OCI-LY7 (cell line): ENCODE results near the gene MOGAT3. TPM values are rescaled to one million over a fixed set of nuclear protein-coding genes. Genes with fewer than 3 reads are reported as not detected.

ENCODE experiments used
- BruUV-seq: library from RNA; stranded (reverse); fragments of 400-500 nt; replicated peaks from 2 replicates; lab custom pipeline; 2021; lab: Mats Ljungman, UMichigan
- CTCF ChIA-PET: fragments of 300-600 bp; sonication (Branson Sonifier 250); formaldehyde crosslinking; loops from one replicate; lab custom pipeline; 2022; ENCODE audit warnings: antibody characterized with exemption; ENCODE audit not compliant: unreplicated experiment; lab: Charles Lee
- POLR2A ChIA-PET: fragments of 300-600 bp; sonication (Branson Sonifier 250); formaldehyde crosslinking; loops from one replicate; lab custom pipeline; 2022; ENCODE audit warnings: antibody characterized with exemption; lab: Charles Lee
- DNase-seq: peaks from one replicate; pipeline ENCODE4 v3.0.0-alpha.2; 2015; ENCODE audit warnings: low spot score
- H2AFZ ChIP-seq: fragments of 200-600 bp; sonication (generic), shearing (Covaris generic); 2 replicates; pipeline ENCODE4 v1.6.1; 2014; ENCODE audit warnings: mild to moderate bottlenecking, antibody characterized with exemption, low read length, moderate library complexity
- H3K27ac ChIP-seq: fragments of 200-600 bp; sonication (generic); 2 replicates; pipeline ENCODE4 v1.5.1; 2014; ENCODE audit warnings: mixed run types, low read depth, mild to moderate bottlenecking, moderate library complexity, low read length, inconsistent platforms; ENCODE audit not compliant: poor library complexity, severe bottlenecking
- H3K36me3 ChIP-seq: fragments of 200-600 bp; sonication (generic); 2 replicates; pipeline ENCODE4 v1.6.1; 2014; ENCODE audit warnings: mild to moderate bottlenecking, antibody characterized with exemption, low read length, moderate library complexity, mixed read lengths; ENCODE audit not compliant: insufficient read depth
- H3K4me1 ChIP-seq: fragments of 200-600 bp; sonication (generic); 2 replicates; pipeline ENCODE4 v1.5.1; 2014; ENCODE audit warnings: mild to moderate bottlenecking, low read length; ENCODE audit not compliant: insufficient read depth, poor library complexity, severe bottlenecking
- H3K4me2 ChIP-seq: fragments of 200-600 bp; sonication (generic); 2 replicates; pipeline ENCODE4 v1.6.1; 2014; ENCODE audit warnings: mild to moderate bottlenecking, low read length
- H3K4me3 ChIP-seq: fragments of 200-600 bp; sonication (generic); 2 replicates; pipeline ENCODE4 v1.5.1; 2014; ENCODE audit warnings: mild to moderate bottlenecking, low read depth, low read length; ENCODE audit not compliant: poor library complexity, severe bottlenecking
- H3K79me2 ChIP-seq: fragments of 200-600 bp; sonication (generic); 2 replicates; pipeline ENCODE4 v1.6.1; 2016; ENCODE audit warnings: low read depth, mild to moderate bottlenecking, low read length, moderate library complexity, mixed read lengths; ENCODE audit not compliant: insufficient read depth
- H3K9me2 ChIP-seq: fragments of 200-600 bp; sonication (generic); 2 replicates; pipeline ENCODE4 v1.6.1; 2016; ENCODE audit warnings: mild to moderate bottlenecking, low read length, mixed read lengths; ENCODE audit not compliant: insufficient read depth
- H3K9me3 ChIP-seq: fragments of 200-600 bp; sonication (generic); 2 replicates; pipeline ENCODE4 v1.6.1; 2014; ENCODE audit warnings: mild to moderate bottlenecking, mixed run types, low read length, mixed read lengths
- H4K20me1 ChIP-seq: fragments of 200-600 bp; sonication (generic); 2 replicates; pipeline ENCODE4 v1.6.1; 2014; ENCODE audit warnings: mild to moderate bottlenecking, antibody characterized with exemption, low read length, moderate library complexity, mixed read lengths; ENCODE audit not compliant: insufficient read depth
- EZH2phosphoT487 ChIP-seq: fragments of 200-600 bp; sonication (generic); IDR thresholded peaks from 2 replicates; pipeline ENCODE4 v1.6.1; 2018; ENCODE audit warnings: low read depth, borderline replicate concordance, mild to moderate bottlenecking, mixed run types, antibody characterized with exemption, low read length, moderate library complexity, mixed read lengths
- intact Hi-C: fragments of 100-400 bp; cut with micrococcal nuclease; formaldehyde crosslinking; loops from one replicate; pipeline ENCODE4 v1.10.0; 2022; ENCODE audit not compliant: unreplicated experiment
- total RNA-seq, 2 experiments: library from RNA; depleted of rRNA in 1 of 2; stranded (reverse); fragments of >200 nt in 1 of 2; shearing (Covaris generic) in 1 of 2; gene quantifications; 2 replicates each; pipeline ENCODE4 v1.2.3, GENCODE V29; 2014 to 2022
- TF ChIP-seq, protein P1 (sequence below): fragments of 200-600 bp; sonication (generic); conservative IDR thresholded peaks from 2 replicates; pipeline ENCODE4 v1.5.1; 2014; ENCODE audit warnings: mild to moderate bottlenecking, antibody characterized with exemption, low read length, moderate library complexity, mixed read lengths

The MOGAT3 gene
- total RNA-seq, 2 experiments from 2014 or later: not detected

DNA sequence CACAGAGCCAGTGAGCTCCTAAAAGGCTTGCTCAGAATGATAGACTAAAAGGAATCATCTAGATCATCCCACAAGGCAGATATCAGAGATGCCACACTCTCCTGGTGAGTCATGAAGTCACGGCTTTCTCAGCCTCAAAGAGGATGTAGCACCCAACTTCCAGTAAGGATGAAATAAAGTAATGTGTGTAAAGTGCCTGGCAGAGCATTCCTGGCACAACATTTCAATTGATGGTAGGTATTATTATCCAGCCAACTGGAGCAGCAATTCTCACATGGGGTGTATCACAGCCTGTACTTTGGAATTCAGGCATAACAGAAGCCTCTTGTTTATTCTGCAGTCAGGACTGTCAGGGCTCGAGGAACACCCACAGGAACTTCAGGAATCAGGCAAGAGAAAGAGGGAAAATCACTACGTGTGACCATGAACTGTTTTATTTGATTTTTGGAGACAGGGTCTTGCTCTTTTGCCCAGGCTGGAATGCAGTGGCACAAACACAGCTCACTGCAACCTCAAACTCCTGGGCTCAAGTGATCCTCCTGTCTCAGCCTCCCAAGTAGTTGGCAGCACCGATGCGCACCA, 15.5 kb downstream of the MOGAT3 start:
- no peaks in the 10 kb centered on the region for H3K9me2 ChIP-seq
- H2AFZ ChIP-seq: no peak overlapping the region
- intact Hi-C loops: no loop called here
- no peaks in the 10 kb centered on the region for H4K20me1 ChIP-seq
- H3K9me3 ChIP-seq: no peaks in the 10 kb centered on the region
- H3K4me1 ChIP-seq: peaks cover 8% of the 10 kb centered on the region
- DNase-seq: no peak
- H3K27ac ChIP-seq: no peak overlapping the region
- ChIA-PET POLR2A (interaction anchor here (1.7 kb wide), 1 partner anchor 11 kb away, joined by 6 read pairs; no protein-coding TSS in a partner anchor), CTCF (no interaction called here)
- H3K36me3 ChIP-seq: no peaks in the 10 kb centered on the region
- no peaks in the 10 kb centered on the region for H3K79me2 ChIP-seq
- H3K4me2 ChIP-seq: no peak overlapping the region
- no peak overlapping the region for H3K4me3 ChIP-seq
- no peak for TF ChIP-seq EZH2phosphoT487
- TF ChIP-seq, protein P1, sequence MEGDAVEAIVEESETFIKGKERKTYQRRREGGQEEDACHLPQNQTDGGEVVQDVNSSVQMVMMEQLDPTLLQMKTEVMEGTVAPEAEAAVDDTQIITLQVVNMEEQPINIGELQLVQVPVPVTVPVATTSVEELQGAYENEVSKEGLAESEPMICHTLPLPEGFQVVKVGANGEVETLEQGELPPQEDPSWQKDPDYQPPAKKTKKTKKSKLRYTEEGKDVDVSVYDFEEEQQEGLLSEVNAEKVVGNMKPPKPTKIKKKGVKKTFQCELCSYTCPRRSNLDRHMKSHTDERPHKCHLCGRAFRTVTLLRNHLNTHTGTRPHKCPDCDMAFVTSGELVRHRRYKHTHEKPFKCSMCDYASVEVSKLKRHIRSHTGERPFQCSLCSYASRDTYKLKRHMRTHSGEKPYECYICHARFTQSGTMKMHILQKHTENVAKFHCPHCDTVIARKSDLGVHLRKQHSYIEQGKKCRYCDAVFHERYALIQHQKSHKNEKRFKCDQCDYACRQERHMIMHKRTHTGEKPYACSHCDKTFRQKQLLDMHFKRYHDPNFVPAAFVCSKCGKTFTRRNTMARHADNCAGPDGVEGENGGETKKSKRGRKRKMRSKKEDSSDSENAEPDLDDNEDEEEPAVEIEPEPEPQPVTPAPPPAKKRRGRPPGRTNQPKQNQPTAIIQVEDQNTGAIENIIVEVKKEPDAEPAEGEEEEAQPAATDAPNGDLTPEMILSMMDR: no peak
- no TSS peak for BruUV-seq

DNA sequence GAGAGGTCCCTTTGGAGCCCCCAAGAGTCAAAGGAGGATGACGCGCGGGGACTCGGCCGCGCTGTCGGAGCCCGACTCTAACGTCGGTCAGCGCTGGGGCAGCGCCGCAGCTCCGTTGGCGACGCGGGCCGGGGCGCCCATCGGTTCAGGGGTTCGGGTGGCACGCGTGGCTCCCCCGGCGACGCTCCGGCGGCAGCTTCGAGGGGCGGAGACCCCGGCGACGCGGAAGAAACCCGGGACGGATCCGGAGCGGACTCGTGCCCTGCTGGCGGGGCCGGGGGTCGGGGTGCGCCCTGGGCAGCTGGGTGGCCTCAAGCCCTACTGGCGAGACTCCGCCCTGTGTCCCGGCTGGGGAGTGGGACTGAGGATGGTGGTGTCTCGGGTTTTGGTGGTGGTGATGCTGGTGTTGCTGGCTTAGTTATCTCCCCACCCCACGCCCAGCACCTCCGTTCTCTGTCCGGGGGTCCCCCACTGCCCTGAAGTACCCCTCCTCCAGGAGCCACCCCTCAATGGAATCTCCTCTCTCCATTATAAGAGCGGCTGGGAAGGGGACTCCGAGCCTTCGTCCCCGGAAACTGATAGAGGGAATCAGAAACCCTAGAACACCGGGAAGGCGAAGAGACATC, 20.6 kb downstream of the MOGAT3 start, which contains the start of gene NAT16:
NAT16 (minus strand) TSS at position 164 of the 626 bp plus-strand sequence. CDS start 5,486 bp downstream, outside the sequence.
- Histone ChIP-seq H4K20me1 (no peaks in the 10 kb centered on the region), H3K9me3 (no peaks in the 10 kb centered on the region), H3K9me2 (no peaks in the 10 kb centered on the region), H2AFZ (no peak within 1 kb of the TSS), H3K4me3 (no peak within 1 kb of the TSS), H3K4me1 (peaks cover 8% of the 10 kb centered on the region), H3K4me2 (no peak within 1 kb of the TSS), H3K27ac (no peak within 1 kb of the TSS), H3K36me3 (no peaks in the 10 kb centered on the region), H3K79me2 (no peaks in the 10 kb centered on the region)
- ChIA-PET CTCF (no interaction called here), POLR2A (no interaction called here)
- intact Hi-C loops: no loop called here
- TF ChIP-seq EZH2phosphoT487: no peak
- TF ChIP-seq, protein P1: no peak
- DNase-seq: no peak
- no TSS peak for BruUV-seq

- Histone ChIP-seq H3K27ac (no peak overlapping the region), H3K4me1 (peaks cover 8% of the 10 kb centered on the region), H4K20me1 (no peaks in the 10 kb centered on the region), H2AFZ (no peak overlapping the region), H3K36me3 (no peaks in the 10 kb centered on the region), H3K4me3 (no peak overlapping the region), H3K9me2 (no peaks in the 10 kb centered on the region), H3K9me3 (no peaks in the 10 kb centered on the region), H3K79me2 (no peaks in the 10 kb centered on the region), H3K4me2 (no peak overlapping the region)
- intact Hi-C loops: no loop called here
- no TSS peak for BruUV-seq
- ChIA-PET POLR2A (no interaction called here), CTCF (no interaction called here)
- no peak for TF ChIP-seq EZH2phosphoT487
- TF ChIP-seq, protein P1: no peak
- no peak for DNase-seq
Observed at GRCh38 chr7:101179713-101180112, 21.1 kb downstream of the MOGAT3 start.
